HG03064 (cell line): ENCODE measurements around the gene MEG3.

ENCODE experiments used
- ATAC-seq: cut with Tn5 transposase; IDR thresholded peaks from one replicate; pipeline ENCODE4 v1.9.1; 2021; ENCODE audit warnings: low read depth; ENCODE audit not compliant: unreplicated experiment

MEG3 gene

GRCh38 chr14:100891501-100892445, 65.9 kb downstream of the MEG3 start:
- no peak for ATAC-seq

- no peak for ATAC-seq
These were observed 66.7 kb downstream of the MEG3 start for GRCh38 chr14:100892496-100893227.

GRCh38 chr14:100893228-100893601, 67.3 kb downstream of the MEG3 start:
- ATAC-seq, result no peak

GRCh38 chr14:100893760-100894159, 67.8 kb downstream of the MEG3 start:
- ATAC-seq, result no peak

- no peak for ATAC-seq
These were observed 68.5 kb downstream of the MEG3 start for GRCh38 chr14:100894416-100894815.

GRCh38 chr14:100895411-100895810, 69.5 kb downstream of the MEG3 start:
- no peak for ATAC-seq

GRCh38 chr14:100896369-100897060, 70.6 kb downstream of the MEG3 start:
- no peak for ATAC-seq

- ATAC-seq, result no peak
These were observed 72.5 kb downstream of the MEG3 start for GRCh38 chr14:100898465-100898864.

GRCh38 chr14:100898935-100899883, 73.3 kb downstream of the MEG3 start:
- no peak for ATAC-seq

- no peak for ATAC-seq
These were observed 74.2 kb downstream of the MEG3 start for GRCh38 chr14:100899884-100900771.

- no peak for ATAC-seq
These were observed 75.0 kb downstream of the MEG3 start for GRCh38 chr14:100900837-100901390.

GRCh38 chr14:100901391-100902183, 75.7 kb downstream of the MEG3 start:
- ATAC-seq, result no peak

GRCh38 chr14:100902295-100903133, 76.6 kb downstream of the MEG3 start:
- ATAC-seq, result no peak

GRCh38 chr14:100903134-100903468, 77.2 kb downstream of the MEG3 start:
- ATAC-seq, result no peak

GRCh38 chr14:100903672-100904185, 77.8 kb downstream of the MEG3 start, which contains the start of gene RTL1:
Gene RTL1, minus strand, starts transcription at chr14:100903722. Its CDS starts 18,934 bp downstream, at chr14:100884788.
- no peak for ATAC-seq

GRCh38 chr14:100904307-100905087, 78.6 kb downstream of the MEG3 start:
- no peak for ATAC-seq
